HL-60 (cell line): ENCODE measurements around the gene SH3BP4.

Experiments used
- CTCF ChIP-seq: IDR thresholded peaks from one replicate; pipeline ENCODE4 v1.5.1; 2011; ENCODE audit warnings: low read length, control low read depth, inconsistent platforms; ENCODE audit not compliant: insufficient read depth
- POLR2AphosphoS5 ChIP-seq: IDR thresholded peaks from 2 replicates; pipeline ENCODE4 v1.6.1; 2012; ENCODE audit warnings: low read depth

GRCh38 chr2:235034265-235035118 is 82.7 kb downstream of the SH3BP4 start:
- no peak for TF ChIP-seq CTCF
- no peak for TF ChIP-seq POLR2AphosphoS5
